Panc1 (cell line): ENCODE results near the gene HACD1.

Source experiments
- POLR2AphosphoS5 ChIP-seq: IDR thresholded peaks from 2 replicates; pipeline ENCODE4 v1.6.1; 2012; ENCODE audit warnings: mild to moderate bottlenecking, low read depth, low read length, moderate library complexity
- SIN3A ChIP-seq: IDR thresholded peaks from 2 replicates; pipeline ENCODE4 v1.6.1; 2012; ENCODE audit warnings: low read depth, mild to moderate bottlenecking, low read length, moderate library complexity, borderline replicate concordance; ENCODE audit not compliant: insufficient read depth
- TF ChIP-seq, protein P1 (sequence below): fragments of 450-650 bp; IDR thresholded peaks from 2 replicates; pipeline ENCODE4 v1.5.1; 2017; ENCODE audit warnings: mild to moderate bottlenecking

DNA sequence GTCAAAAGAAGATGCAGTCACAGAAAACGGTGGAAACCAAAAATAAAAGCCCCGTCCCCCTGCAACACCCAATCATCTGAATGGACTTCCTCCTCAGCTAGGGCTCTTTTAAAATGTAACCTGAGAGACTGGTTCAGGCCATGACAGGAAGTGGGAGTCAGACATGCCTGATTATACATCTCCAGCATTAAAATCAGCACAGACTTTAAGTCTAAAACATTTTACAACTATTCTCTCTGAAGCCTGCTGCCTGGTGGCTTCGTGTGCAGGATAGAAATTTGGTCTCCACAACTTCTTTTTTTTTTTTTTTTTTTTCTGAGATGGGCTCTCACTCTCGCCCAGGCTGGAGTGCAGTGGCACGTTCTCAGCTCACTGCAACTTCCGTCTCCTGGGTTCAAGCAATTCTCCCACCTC, 30.3 kb downstream of the HACD1 start:
- TF ChIP-seq, protein P1, sequence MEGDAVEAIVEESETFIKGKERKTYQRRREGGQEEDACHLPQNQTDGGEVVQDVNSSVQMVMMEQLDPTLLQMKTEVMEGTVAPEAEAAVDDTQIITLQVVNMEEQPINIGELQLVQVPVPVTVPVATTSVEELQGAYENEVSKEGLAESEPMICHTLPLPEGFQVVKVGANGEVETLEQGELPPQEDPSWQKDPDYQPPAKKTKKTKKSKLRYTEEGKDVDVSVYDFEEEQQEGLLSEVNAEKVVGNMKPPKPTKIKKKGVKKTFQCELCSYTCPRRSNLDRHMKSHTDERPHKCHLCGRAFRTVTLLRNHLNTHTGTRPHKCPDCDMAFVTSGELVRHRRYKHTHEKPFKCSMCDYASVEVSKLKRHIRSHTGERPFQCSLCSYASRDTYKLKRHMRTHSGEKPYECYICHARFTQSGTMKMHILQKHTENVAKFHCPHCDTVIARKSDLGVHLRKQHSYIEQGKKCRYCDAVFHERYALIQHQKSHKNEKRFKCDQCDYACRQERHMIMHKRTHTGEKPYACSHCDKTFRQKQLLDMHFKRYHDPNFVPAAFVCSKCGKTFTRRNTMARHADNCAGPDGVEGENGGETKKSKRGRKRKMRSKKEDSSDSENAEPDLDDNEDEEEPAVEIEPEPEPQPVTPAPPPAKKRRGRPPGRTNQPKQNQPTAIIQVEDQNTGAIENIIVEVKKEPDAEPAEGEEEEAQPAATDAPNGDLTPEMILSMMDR = no peak
- TF ChIP-seq POLR2AphosphoS5 (no peak), SIN3A (no peak)
